HepG2 (cell line): Measurements from ENCODE around the gene EFCAB8. TPM values are rescaled to one million over a fixed set of nuclear protein-coding genes. Genes with fewer than 3 reads are reported as not detected.
"Not testable (repeated sequence)": the region's sequence is repeated elsewhere in the genome, so short reads cannot be mapped to it uniquely, and the experiment has no call there.

Experiments used
- ATAC-seq: fragments of 200-7000 bp; cut with Tn5 transposase; 3 replicates; pipeline ENCODE4 v1.9.1; 2020; ENCODE audit warnings: mild to moderate bottlenecking, moderate library complexity
- BruUV-seq: library from RNA; stranded (reverse); fragments of 400-500 nt; replicated peaks from 2 replicates; lab custom pipeline; 2021; lab: Mats Ljungman, UMichigan
- CTCF ChIA-PET: fragments of 300-600 bp; formaldehyde crosslinking; extraction: SDS; loops from one replicate; lab custom pipeline; 2021; ENCODE audit warnings: low total read pairs, inconsistent platforms, low intra/inter-chr PET ratio; lab: Yijun Ruan, JAX
- POLR2A ChIA-PET: fragments of 350-600 bp; sonication (Branson Sonifier 250); formaldehyde crosslinking; loops from one replicate; lab custom pipeline; 2020; ENCODE audit warnings: antibody characterized with exemption, inconsistent platforms; lab: Yijun Ruan, JAX
- DNase-seq: peaks from one replicate; pipeline ENCODE4 v3.0.0-alpha.2; 2015; ENCODE audit warnings: low spot score
- FAIRE-seq: peaks from 3 replicates; lab custom pipeline; 2011; peaks lifted over from hg19 to GRCh38; lab: Jason Lieb, UNC
- H2AFZ ChIP-seq: one replicate; pipeline ENCODE4 v1.6.1; 2011; ENCODE audit warnings: low read length, inconsistent platforms
- H3K27ac ChIP-seq: fragments of 300-600 bp; 3 replicates; pipeline ENCODE4 v1.8.0; 2011; ENCODE audit warnings: mixed run types, mild to moderate bottlenecking, mixed read lengths, low read length, inconsistent platforms; ENCODE audit not compliant: insufficient read depth; ENCODE audit errors: extremely low read length
- H3K27me3 ChIP-seq, 2 experiments: fragments of 200-600 bp in 1 of 2; 2 replicates in 1 of 2; 3 replicates in 1 of 2; pipeline versions ENCODE4 v1.6.0 to v1.8.0; 2011; ENCODE audit warnings: low read length in 2 of 2, mild to moderate bottlenecking in 2 of 2, moderate library complexity in 2 of 2, inconsistent platforms in 1 of 2; ENCODE audit not compliant: insufficient read depth in 2 of 2, control insufficient read depth in 1 of 2
- H3K36me3 ChIP-seq, 2 experiments: fragments of 200-600 bp in 1 of 2; replicated peaks in 1 of 2; 2 replicates in 1 of 2; 3 replicates in 1 of 2; pipeline versions ENCODE4 v1.5.1 to v1.8.0; 2011; ENCODE audit warnings: low read length in 2 of 2, inconsistent platforms in 1 of 2; ENCODE audit not compliant: insufficient read depth in 2 of 2, control insufficient read depth in 1 of 2
- H3K4me1 ChIP-seq: 2 replicates; pipeline ENCODE4 v1.5.1; 2012; ENCODE audit warnings: low read length, inconsistent platforms; ENCODE audit not compliant: insufficient read depth
- H3K4me2 ChIP-seq: 2 replicates; pipeline ENCODE4 v1.6.0; 2011; ENCODE audit warnings: low read depth, low read length, inconsistent platforms
- H3K4me3 ChIP-seq, 3 experiments: fragments of 200-600 bp in 1 of 3; sonication (generic), shearing (Covaris generic) in 1 of 3; replicated peaks in 1 of 3; 2 replicates each; pipeline ENCODE4 v1.5.1; 2011 to 2016; ENCODE audit warnings: low read length in 3 of 3, inconsistent platforms in 2 of 3, low read depth in 2 of 3, mild to moderate bottlenecking in 2 of 3, control low read depth in 1 of 3, mixed read lengths in 1 of 3; ENCODE audit not compliant: insufficient read depth in 1 of 3
- H3K79me2 ChIP-seq: one replicate; pipeline ENCODE4 v1.6.1; 2011; ENCODE audit warnings: low read length, inconsistent platforms; ENCODE audit not compliant: insufficient read depth
- H3K9ac ChIP-seq: 2 replicates; pipeline ENCODE4 v1.6.0; 2011; ENCODE audit warnings: mild to moderate bottlenecking, low read depth, low read length, inconsistent platforms; ENCODE audit not compliant: insufficient read depth
- H3K9me3 ChIP-seq: 2 replicates; pipeline ENCODE4 v1.5.1; 2012; ENCODE audit warnings: mild to moderate bottlenecking, low read length
- H4K20me1 ChIP-seq: 2 replicates; pipeline ENCODE4 v1.6.0; 2011; ENCODE audit warnings: inconsistent platforms, mild to moderate bottlenecking, low read length, moderate library complexity; ENCODE audit not compliant: insufficient read depth
- DR1 ChIP-seq: sonication (generic); formaldehyde crosslinking; IDR thresholded peaks from 2 replicates; pipeline ENCODE4 v1.8.0; 2021; ENCODE audit warnings: mild to moderate bottlenecking, missing genetic modification reagents, inconsistent platforms
- GFI1 ChIP-seq: sonication (generic); formaldehyde crosslinking; IDR thresholded peaks from 2 replicates; pipeline ENCODE4 v1.5.0; 2020; ENCODE audit warnings: missing genetic modification reagents, mild to moderate bottlenecking, borderline replicate concordance
- NRL ChIP-seq: sonication (generic); formaldehyde crosslinking; IDR thresholded peaks from 2 replicates; pipeline ENCODE4 v1.5.0; 2020; ENCODE audit warnings: missing genetic modification reagents, mild to moderate bottlenecking, moderate library complexity, borderline replicate concordance
- XRCC5 ChIP-seq: fragments of 200-400 bp; formaldehyde crosslinking; optimal IDR thresholded peaks from 2 replicates; pipeline ENCODE3; 2017; ENCODE audit warnings: mild to moderate bottlenecking, low read length
- ZBTB34 ChIP-seq: sonication (generic); formaldehyde crosslinking; IDR thresholded peaks from 2 replicates; pipeline ENCODE4 v1.8.0; 2022; ENCODE audit warnings: mild to moderate bottlenecking, missing genetic modification reagents
- ZFX ChIP-seq: sonication (generic); formaldehyde crosslinking; IDR thresholded peaks from 2 replicates; pipeline ENCODE4 v1.4.0; 2020; ENCODE audit warnings: mild to moderate bottlenecking, low read depth, missing genetic modification reagents, moderate library complexity
- ZNF580 ChIP-seq: IDR thresholded peaks from 2 replicates; pipeline ENCODE4 v1.6.1; 2016; ENCODE audit warnings: low read depth, borderline replicate concordance
- ZNF629 ChIP-seq: sonication (generic); formaldehyde crosslinking; conservative IDR thresholded peaks from 2 replicates; pipeline ENCODE4 v1.5.0; 2020; ENCODE audit warnings: missing genetic modification reagents
- ZNF652 ChIP-seq: IDR thresholded peaks from 2 replicates; pipeline ENCODE4 v1.6.1; 2016; ENCODE audit warnings: low read depth, borderline replicate concordance
- ZNF687 ChIP-seq: sonication (generic); formaldehyde crosslinking; IDR thresholded peaks from 2 replicates; pipeline ENCODE4 v1.5.1; 2020; ENCODE audit warnings: mild to moderate bottlenecking, missing genetic modification reagents, moderate library complexity
- ZNF788 ChIP-seq: sonication (generic); formaldehyde crosslinking; IDR thresholded peaks from 2 replicates; pipeline ENCODE4 v1.5.0; 2020; ENCODE audit warnings: mild to moderate bottlenecking, missing genetic modification reagents, borderline replicate concordance
- WGBS: methylation state at CpG from one replicate; pipeline ENCODE4 v1.1.6; 2017; ENCODE audit warnings: low lambda C conversion rate; 5-methylcytosine and 5-hydroxymethylcytosine counted together
- in situ Hi-C: cut with HindIII; loops from 2 replicates; pipeline ENCODE4 v1.10.0; 2017; ENCODE audit warnings: low pct_unique_long_range_greater_than_20kb; ENCODE audit not compliant: extremely low pct_ligation_motif_present
- intact Hi-C: fragments of 100-400 bp; cut with micrococcal nuclease; formaldehyde crosslinking; loops from one replicate; pipeline ENCODE4 v1.10.0; 2022; ENCODE audit not compliant: unreplicated experiment
- polyA plus RNA-seq, 8 experiments: library from polyadenylated mRNA; depleted of rRNA in 3 of 8; stranded (reverse) in 7 of 8; unstranded in 1 of 8; fragments of >200 nt; fragmentation: Illumina TruSeq in 4 of 8; extraction: Trizol in 4 of 8; gene quantifications; 2 replicates each; pipeline versions ENCODE4 v1.2.1 to v1.2.3, GENCODE V29; 2011 to 2016; ENCODE audit warnings: low read depth in 4 of 8, missing spikeins in 1 of 8, mixed read lengths in 1 of 8; ENCODE audit not compliant: insufficient read depth in 1 of 8
- total RNA-seq, 5 experiments: library from RNA; depleted of rRNA; stranded (reverse); fragments of >200 nt; fragmentation: Illumina TruSeq; extraction: Trizol; gene quantifications; 2 replicates each; pipeline ENCODE4 v1.2.3, GENCODE V29; 2016; ENCODE audit warnings: low read depth in 1 of 5
- TF ChIP-seq, protein P1 (sequence below): sonication (generic); formaldehyde crosslinking; IDR thresholded peaks from 2 replicates; pipeline ENCODE4 v1.4.0; 2020; ENCODE audit warnings: missing genetic modification reagents
- TF ChIP-seq, protein P2 (sequence below): sonication (generic); formaldehyde crosslinking; IDR thresholded peaks from 2 replicates; pipeline ENCODE4 v1.4.0; 2020; ENCODE audit warnings: missing genetic modification reagents, low read depth, mild to moderate bottlenecking, borderline replicate concordance

EFCAB8 gene
- total and polyA plus RNA-seq, 2 of the 13 experiments (the other 11 are each of a cell fraction or from before 2014, with no cell fraction given), result 0.15 to 0.22 TPM

DNA sequence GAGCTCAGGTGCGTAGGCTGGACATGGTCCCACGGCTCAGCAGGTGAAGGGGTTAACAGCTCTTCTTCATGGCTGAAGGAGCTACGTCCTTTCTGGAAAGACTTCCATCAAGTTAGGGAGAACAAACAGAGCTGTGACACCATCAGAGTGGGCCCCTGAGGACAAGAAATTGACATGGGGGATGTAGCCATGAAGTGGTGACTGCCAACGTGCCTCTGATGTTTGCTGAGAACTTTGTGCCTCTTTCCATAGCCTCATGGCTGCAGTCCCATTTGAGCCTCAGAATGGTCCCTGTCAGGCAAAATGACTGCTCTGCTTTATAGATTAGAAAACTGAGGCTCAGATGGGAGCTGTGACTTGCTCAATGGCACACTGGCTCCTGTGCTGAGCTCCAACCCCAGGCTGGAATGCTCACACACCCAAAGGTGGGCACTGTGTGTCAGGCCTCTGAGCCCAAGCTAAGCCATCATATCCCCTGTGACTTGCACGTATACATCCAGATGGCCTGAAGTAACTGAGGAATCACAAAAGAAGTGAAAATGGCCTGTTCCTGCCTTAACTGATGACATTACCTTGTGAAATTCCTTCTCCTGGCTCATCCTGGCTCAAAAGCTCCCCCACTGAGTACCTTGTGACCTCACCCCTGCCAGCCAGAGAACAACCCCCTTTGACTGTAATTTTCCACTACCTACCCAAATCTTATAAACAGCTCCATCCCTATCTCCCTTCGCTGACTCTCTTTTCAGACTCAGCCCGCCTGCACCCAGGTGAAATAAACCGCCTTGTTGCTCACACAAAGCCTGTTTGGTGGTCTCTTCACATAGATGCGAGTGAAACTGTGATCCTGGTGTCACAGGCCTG lies 115.7 kb downstream of the EFCAB8 start:
- H3K4me3 ChIP-seq, POLR2A ChIA-PET, H3K9me3 ChIP-seq, H3K9ac ChIP-seq, H3K27ac ChIP-seq, ATAC-seq, BruUV-seq, H2AFZ ChIP-seq, DNase-seq, FAIRE-seq, H3K36me3 ChIP-seq, H3K79me2 ChIP-seq, H4K20me1 ChIP-seq, CTCF ChIA-PET, in situ Hi-C loops, intact Hi-C loops: not testable (repeated sequence)
- H3K4me2 ChIP-seq, result peak overlapping the region; percentile 34
- H3K27me3 ChIP-seq, result peaks cover 6 to 31% of the 10 kb centered on the region in 2 experiments
- H3K4me1 ChIP-seq, result peaks cover 74% of the 10 kb centered on the region
- WGBS, result 48% methylated on average over 9 of the region's 9 CpGs
- TF ChIP-seq XRCC5 (peak; percentile 7), DR1 (CRISPR knock-in tag) (0 out of 2 replicates have a peak, but pooled peaks have one; percentile 0), ZNF788 (peak; percentile 16; the same call in 1 of the 2 replicates), ZBTB34 (CRISPR knock-in tag) (0 out of 2 replicates have a peak, but pooled peaks have one; percentile 40), NRL (CRISPR knock-in tag) (0 out of 2 replicates have a peak, but pooled peaks have one; percentile 16), ZNF687 (CRISPR knock-in tag) (peak; percentile 28; the same call in 1 of the 2 replicates), ZNF629 (CRISPR knock-in tag) (peak; percentile 66), ZFX (CRISPR knock-in tag) (peak; percentile 25; the same call in 1 of the 2 replicates), GFI1 (0 out of 2 replicates have a peak, but pooled peaks have one; percentile 21), ZNF652 (CRISPR knock-in tag) (peak; percentile 67; the same call in 1 of the 2 replicates), ZNF580 (CRISPR knock-in tag) (0 out of 2 replicates have a peak, but pooled peaks have one; percentile 17)
- TF ChIP-seq, protein P1, sequence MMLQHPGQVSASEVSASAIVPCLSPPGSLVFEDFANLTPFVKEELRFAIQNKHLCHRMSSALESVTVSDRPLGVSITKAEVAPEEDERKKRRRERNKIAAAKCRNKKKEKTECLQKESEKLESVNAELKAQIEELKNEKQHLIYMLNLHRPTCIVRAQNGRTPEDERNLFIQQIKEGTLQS (CRISPR knock-in tag), result 0 out of 2 replicates have a peak, but pooled peaks have one; percentile 8
- TF ChIP-seq, protein P2, sequence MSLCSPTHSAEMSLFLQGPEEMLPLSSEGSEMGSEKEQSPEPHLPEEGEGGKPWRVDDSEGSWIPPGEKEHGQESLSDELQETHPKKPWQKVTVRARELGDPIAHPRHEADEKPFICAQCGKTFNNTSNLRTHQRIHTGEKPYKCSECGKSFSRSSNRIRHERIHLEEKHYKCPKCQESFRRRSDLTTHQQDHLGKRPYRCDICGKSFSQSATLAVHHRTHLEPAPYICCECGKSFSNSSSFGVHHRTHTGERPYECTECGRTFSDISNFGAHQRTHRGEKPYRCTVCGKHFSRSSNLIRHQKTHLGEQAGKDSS (CRISPR knock-in tag), result 0 out of 2 replicates have a peak, but pooled peaks have one; percentile 29
